PC-9 (cell line): ENCODE measurements around the gene DSC1. TPM values are rescaled to one million over a fixed set of nuclear protein-coding genes. Genes with fewer than 3 reads are reported as not detected.

Source experiments
- BruUV-seq: library from RNA; stranded (reverse); fragments of 400-500 nt; replicated peaks from 2 replicates; lab custom pipeline; 2021; lab: Mats Ljungman, UMichigan
- CTCF ChIA-PET: fragments of 300-600 bp; sonication (Branson Sonifier 250); formaldehyde crosslinking; loops from one replicate; lab custom pipeline; 2022; ENCODE audit warnings: antibody characterized with exemption; lab: Charles Lee
- POLR2A ChIA-PET: fragments of 300-600 bp; sonication (Branson Sonifier 250); formaldehyde crosslinking; loops from one replicate; lab custom pipeline; 2022; ENCODE audit warnings: antibody characterized with exemption; ENCODE audit not compliant: unreplicated experiment; lab: Charles Lee
- DNase-seq, 2 experiments: peaks; one replicate each; pipeline versions ENCODE4 v3.0.0 to v3.0.0-alpha.2; 2015 to 2022; ENCODE audit warnings: mixed read lengths in 1 of 2
- H2AFZ ChIP-seq: fragments of 200-600 bp; sonication (generic); 2 replicates; pipeline ENCODE4 v1.8.1; 2017; ENCODE audit warnings: antibody characterized with exemption
- H3F3A ChIP-seq: fragments of 200-600 bp; sonication (generic); 2 replicates; pipeline ENCODE4 v1.8.1; 2017; ENCODE audit warnings: antibody characterized with exemption, mild to moderate bottlenecking, low read depth; ENCODE audit not compliant: insufficient read depth
- H3K27ac ChIP-seq: fragments of 200-600 bp; sonication (generic); 2 replicates; pipeline ENCODE4 v1.6.1; 2016; ENCODE audit warnings: mixed run types
- H3K27me3 ChIP-seq: fragments of 200-600 bp; sonication (generic); 2 replicates; pipeline ENCODE4 v1.6.1; 2016; ENCODE audit warnings: low read depth, mixed run types; ENCODE audit not compliant: insufficient read depth
- H3K36me3 ChIP-seq: fragments of 200-600 bp; sonication (generic); 2 replicates; pipeline ENCODE4 v1.6.1; 2016; ENCODE audit warnings: low read depth, mixed run types
- H3K4me1 ChIP-seq: fragments of 200-600 bp; sonication (generic); replicated peaks from 2 replicates; pipeline ENCODE4 v1.6.1; 2016; ENCODE audit warnings: mixed run types; ENCODE audit not compliant: insufficient read depth
- H3K4me2 ChIP-seq: fragments of 200-600 bp; sonication (generic); 2 replicates; pipeline ENCODE4 v1.6.1; 2017; ENCODE audit warnings: mixed run types
- H3K4me3 ChIP-seq: fragments of 200-600 bp; sonication (generic); 2 replicates; pipeline ENCODE4 v1.6.1; 2016; ENCODE audit warnings: mixed run types
- H3K79me2 ChIP-seq: fragments of 200-600 bp; sonication (generic); 2 replicates; pipeline ENCODE4 v1.6.1; 2017; ENCODE audit warnings: low read depth, mixed run types
- H3K9me2 ChIP-seq: fragments of 200-600 bp; sonication (generic); 2 replicates; pipeline ENCODE4 v1.8.1; 2017; ENCODE audit warnings: mild to moderate bottlenecking; ENCODE audit not compliant: insufficient read depth
- H3K9me3 ChIP-seq: fragments of 200-600 bp; sonication (generic); 2 replicates; pipeline ENCODE4 v1.8.1; 2016; ENCODE audit warnings: low read depth; ENCODE audit not compliant: insufficient read depth
- H4K20me1 ChIP-seq: fragments of 200-600 bp; sonication (generic); 2 replicates; pipeline ENCODE4 v1.8.1; 2017; ENCODE audit not compliant: insufficient read depth
- CTCF ChIP-seq: fragments of 200-600 bp; sonication (generic); conservative IDR thresholded peaks from 2 replicates; pipeline ENCODE4 v1.6.1; 2017; ENCODE audit warnings: mixed run types, antibody characterized with exemption, mild to moderate bottlenecking, moderate library complexity
- EZH2 ChIP-seq: fragments of 200-600 bp; sonication (generic); IDR thresholded peaks from 2 replicates; pipeline ENCODE4 v1.8.0; 2017; ENCODE audit warnings: antibody characterized with exemption, low read depth
- intact Hi-C: fragments of 100-400 bp; cut with micrococcal nuclease; formaldehyde crosslinking; loops from one replicate; pipeline ENCODE4 v1.10.0; 2022; ENCODE audit not compliant: unreplicated experiment
- total RNA-seq: library from RNA; stranded (reverse); gene quantifications from 2 replicates; pipeline ENCODE4 v1.2.3, GENCODE V29; 2021

Gene DSC1
- total RNA-seq, 1 experiment from 2014 or later = 0.09 TPM

- Histone ChIP-seq H3K4me3 (no peak overlapping the region), H2AFZ (no peak overlapping the region), H4K20me1 (no peaks in the 10 kb centered on the region), H3K27me3 (no peaks in the 10 kb centered on the region), H3K9me2 (no peaks in the 10 kb centered on the region), H3K79me2 (no peaks in the 10 kb centered on the region), H3F3A (peaks cover 8% of the 10 kb centered on the region; the same call in 1 of the 2 replicates), H3K36me3 (no peaks in the 10 kb centered on the region), H3K4me2 (no peak overlapping the region), H3K4me1 (peaks cover 10% of the 10 kb centered on the region; the same call in 1 of the 2 replicates), H3K27ac (no peak overlapping the region), H3K9me3 (no peaks in the 10 kb centered on the region)
- CTCF ChIA-PET = no interaction called here
- no peak for TF ChIP-seq EZH2
- no peak for TF ChIP-seq CTCF
- no peak for DNase-seq
- intact Hi-C loops = no loop called here
- POLR2A ChIA-PET = no interaction called here
- BruUV-seq = no TSS peak
Observed at GRCh38 chr18:31154181-31154580, 8.5 kb downstream of the DSC1 start.

- no peaks in the 10 kb centered on the region for H3K36me3 ChIP-seq
- H2AFZ ChIP-seq = no peak overlapping the region
- no peak overlapping the region for H3K4me3 ChIP-seq
- POLR2A ChIA-PET = no interaction called here
- no peak for DNase-seq
- H3K9me2 ChIP-seq = no peaks in the 10 kb centered on the region
- CTCF ChIA-PET = no interaction called here
- no TSS peak for BruUV-seq
- H3K27ac ChIP-seq = no peak overlapping the region
- H3K4me1 ChIP-seq = no peaks in the 10 kb centered on the region
- no peaks in the 10 kb centered on the region for H4K20me1 ChIP-seq
- no peaks in the 10 kb centered on the region for H3K27me3 ChIP-seq
- H3K79me2 ChIP-seq = no peaks in the 10 kb centered on the region
- H3K4me2 ChIP-seq = no peak overlapping the region
- TF ChIP-seq EZH2 (no peak), CTCF (no peak)
- intact Hi-C loops = no loop called here
- no peaks in the 10 kb centered on the region for H3K9me3 ChIP-seq
- no peaks in the 10 kb centered on the region for H3F3A ChIP-seq
Observed at GRCh38 chr18:31149351-31149750, 13.3 kb downstream of the DSC1 start.

- no peak overlapping the region for H3K27ac ChIP-seq
- no peaks in the 10 kb centered on the region for H3K79me2 ChIP-seq
- no peaks in the 10 kb centered on the region for H3K4me1 ChIP-seq
- H4K20me1 ChIP-seq = no peaks in the 10 kb centered on the region
- no peak overlapping the region for H2AFZ ChIP-seq
- H3K4me2 ChIP-seq = no peak overlapping the region
- no peaks in the 10 kb centered on the region for H3K36me3 ChIP-seq
- no TSS peak for BruUV-seq
- no peak for TF ChIP-seq EZH2
- no peak for TF ChIP-seq CTCF
- no peaks in the 10 kb centered on the region for H3K9me2 ChIP-seq
- H3F3A ChIP-seq = no peaks in the 10 kb centered on the region
- H3K27me3 ChIP-seq = no peaks in the 10 kb centered on the region
- POLR2A ChIA-PET = no interaction called here
- CTCF ChIA-PET = no interaction called here
- intact Hi-C loops = no loop called here
- H3K4me3 ChIP-seq = no peak overlapping the region
- DNase-seq = no peak
- no peaks in the 10 kb centered on the region for H3K9me3 ChIP-seq
Observed at GRCh38 chr18:31148600-31148999, 14.1 kb downstream of the DSC1 start.
